DOHH2 (cell line): ENCODE results near the gene ADCY1.

Source experiments
- EZH2phosphoT487 ChIP-seq: fragments of 200-600 bp; sonication (generic); IDR thresholded peaks from 2 replicates; pipeline ENCODE4 v1.6.1; 2017; ENCODE audit warnings: borderline replicate concordance, mild to moderate bottlenecking, antibody characterized with exemption, low read length, moderate library complexity, mixed read lengths
- TF ChIP-seq, protein P1 (sequence below): fragments of 200-600 bp; sonication (generic); IDR thresholded peaks from one replicate; pipeline ENCODE4 v1.5.1; 2014; ENCODE audit warnings: antibody characterized with exemption, mild to moderate bottlenecking, low read depth, low read length; ENCODE audit not compliant: poor library complexity, severe bottlenecking

- TF ChIP-seq, protein P1, sequence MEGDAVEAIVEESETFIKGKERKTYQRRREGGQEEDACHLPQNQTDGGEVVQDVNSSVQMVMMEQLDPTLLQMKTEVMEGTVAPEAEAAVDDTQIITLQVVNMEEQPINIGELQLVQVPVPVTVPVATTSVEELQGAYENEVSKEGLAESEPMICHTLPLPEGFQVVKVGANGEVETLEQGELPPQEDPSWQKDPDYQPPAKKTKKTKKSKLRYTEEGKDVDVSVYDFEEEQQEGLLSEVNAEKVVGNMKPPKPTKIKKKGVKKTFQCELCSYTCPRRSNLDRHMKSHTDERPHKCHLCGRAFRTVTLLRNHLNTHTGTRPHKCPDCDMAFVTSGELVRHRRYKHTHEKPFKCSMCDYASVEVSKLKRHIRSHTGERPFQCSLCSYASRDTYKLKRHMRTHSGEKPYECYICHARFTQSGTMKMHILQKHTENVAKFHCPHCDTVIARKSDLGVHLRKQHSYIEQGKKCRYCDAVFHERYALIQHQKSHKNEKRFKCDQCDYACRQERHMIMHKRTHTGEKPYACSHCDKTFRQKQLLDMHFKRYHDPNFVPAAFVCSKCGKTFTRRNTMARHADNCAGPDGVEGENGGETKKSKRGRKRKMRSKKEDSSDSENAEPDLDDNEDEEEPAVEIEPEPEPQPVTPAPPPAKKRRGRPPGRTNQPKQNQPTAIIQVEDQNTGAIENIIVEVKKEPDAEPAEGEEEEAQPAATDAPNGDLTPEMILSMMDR: no peak
- TF ChIP-seq EZH2phosphoT487: no peak
These were observed 138.0 kb downstream of the ADCY1 start for GRCh38 chr7:45712057-45712689.
